ENCODE measurements around the gene ELAVL1.
"Not testable (repeated sequence)": the region's sequence is repeated elsewhere in the genome, so short reads cannot be mapped to it uniquely, and the experiment has no call there.

ELAVL1 gene

DNA sequence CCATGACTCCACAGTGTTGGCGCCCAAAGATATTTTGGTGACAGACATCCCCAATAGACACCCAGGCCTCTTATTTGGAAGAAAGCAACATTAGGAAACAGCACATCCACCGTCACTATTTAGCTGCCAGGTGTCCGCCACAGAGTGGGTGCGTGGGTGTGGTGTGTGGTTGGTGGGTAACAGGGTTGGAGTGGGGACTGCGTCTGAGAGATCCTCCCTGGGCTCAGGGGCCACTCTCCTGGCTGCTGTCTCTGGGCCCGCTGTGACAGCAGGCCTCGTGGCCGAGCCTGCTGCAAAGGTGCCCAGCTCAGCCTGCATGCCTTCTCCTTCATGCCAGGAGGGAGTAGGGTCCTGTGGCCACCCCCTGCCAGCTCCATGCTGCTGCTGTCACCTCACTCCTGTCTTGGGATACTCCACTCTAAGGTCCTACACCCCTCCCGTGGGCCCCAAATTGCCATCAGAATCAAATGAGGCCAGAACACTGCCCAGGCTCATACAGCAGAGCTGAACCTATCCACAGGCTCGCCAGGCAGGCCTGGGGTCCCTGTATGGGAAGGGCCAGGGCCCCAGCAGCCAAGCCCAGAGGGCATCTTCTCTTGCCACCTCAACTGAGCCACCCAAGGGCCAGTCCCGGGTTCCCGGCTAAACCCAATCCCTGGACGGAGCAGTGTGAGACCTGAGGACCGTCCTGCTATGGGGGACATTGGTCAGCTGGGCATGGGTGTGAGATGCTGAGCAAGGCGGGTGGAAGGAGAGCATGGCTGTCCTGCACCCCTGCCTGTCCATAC lies 37.2 kb downstream of the ELAVL1 start:
- no peak for DNase-seq

DNA sequence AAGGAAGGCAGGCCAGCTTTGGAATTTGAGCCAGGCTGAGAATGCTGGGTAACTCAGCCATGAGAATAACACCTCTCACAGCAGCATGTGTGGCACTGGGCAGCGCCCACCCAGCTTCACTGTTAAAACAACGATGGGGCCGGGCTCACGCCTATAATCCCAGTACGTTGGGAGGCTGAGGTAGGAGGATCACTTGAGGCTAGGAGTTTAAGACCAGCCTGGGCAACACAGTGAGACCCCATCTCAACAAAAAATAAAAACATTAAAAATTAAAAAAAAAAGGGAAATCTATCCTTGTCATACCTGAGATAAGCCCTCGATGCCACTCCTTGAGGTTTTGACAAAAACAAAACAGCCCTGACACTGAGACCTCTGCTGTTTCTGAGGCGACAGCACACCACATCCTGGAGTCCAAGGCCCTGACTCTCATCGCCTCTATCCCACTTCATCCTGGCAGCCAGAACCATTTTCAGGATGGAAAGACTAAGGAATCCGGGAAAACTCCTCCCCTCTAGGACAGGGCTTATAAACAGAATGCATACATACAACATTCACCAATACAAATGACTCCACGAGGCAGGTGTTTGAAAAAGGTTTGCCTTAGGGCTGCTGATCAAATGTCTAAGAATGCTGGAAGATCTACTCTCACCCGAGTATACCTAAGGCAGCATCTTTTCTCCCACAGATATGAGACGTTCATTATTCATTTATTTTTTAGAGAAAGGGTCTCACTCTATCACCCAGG lies 39.3 kb downstream of the ELAVL1 start:
- no peak for DNase-seq

GRCh38 chr19:7965259-7965841 lies 40.1 kb downstream of the ELAVL1 start:
- DNase-seq: no peak

DNA sequence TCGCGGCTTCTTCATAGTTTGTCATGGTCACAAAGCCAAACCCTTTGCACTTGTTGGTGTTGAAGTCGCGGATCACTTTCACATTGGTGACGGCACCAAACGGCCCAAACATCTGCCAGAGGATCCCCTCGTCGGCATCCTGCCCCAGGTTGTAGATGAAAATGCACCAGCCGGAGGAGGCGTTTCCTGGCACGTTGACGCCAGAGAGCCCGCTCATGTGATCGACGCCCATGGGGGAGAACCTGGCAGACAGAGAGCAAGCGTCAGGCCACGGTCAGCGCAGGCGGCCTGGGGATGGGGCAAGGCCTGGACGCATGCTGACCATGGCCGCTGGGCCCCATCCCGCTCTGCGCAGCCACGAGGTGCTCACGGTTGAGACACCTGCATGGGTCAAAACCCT lies 41.9 kb downstream of the ELAVL1 start:
- DNase-seq: no peak

DNA sequence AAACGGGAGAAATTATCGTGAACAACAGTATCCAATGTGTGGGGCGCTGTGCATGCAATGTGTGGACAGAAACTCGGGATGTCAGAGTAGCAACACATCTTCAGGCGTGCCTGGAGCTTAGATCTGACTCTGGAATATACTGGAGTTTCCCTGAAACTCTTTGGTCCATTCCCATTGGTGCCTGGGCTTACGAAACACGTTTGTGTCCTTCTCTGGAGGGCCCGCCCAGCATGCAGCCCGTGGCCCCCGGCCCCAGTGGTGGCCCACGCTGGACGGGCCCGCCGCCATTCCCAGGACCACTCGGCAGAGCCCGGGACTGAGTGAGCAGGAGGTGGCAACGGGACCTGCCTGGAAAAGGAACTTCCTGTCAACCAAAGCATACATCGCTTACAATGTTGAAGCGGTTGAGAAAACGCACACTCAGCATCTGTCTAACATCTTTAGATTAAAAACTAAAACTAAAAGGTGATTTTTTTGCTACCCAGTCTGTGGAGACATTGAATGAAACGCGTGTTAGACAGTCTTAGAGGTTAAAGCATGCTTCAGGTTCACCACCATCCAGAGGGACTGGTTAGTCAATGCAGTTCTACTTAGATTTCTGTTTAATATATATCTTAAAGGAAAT lies 42.7 kb downstream of the ELAVL1 start:
- DNase-seq: no peak

DNA sequence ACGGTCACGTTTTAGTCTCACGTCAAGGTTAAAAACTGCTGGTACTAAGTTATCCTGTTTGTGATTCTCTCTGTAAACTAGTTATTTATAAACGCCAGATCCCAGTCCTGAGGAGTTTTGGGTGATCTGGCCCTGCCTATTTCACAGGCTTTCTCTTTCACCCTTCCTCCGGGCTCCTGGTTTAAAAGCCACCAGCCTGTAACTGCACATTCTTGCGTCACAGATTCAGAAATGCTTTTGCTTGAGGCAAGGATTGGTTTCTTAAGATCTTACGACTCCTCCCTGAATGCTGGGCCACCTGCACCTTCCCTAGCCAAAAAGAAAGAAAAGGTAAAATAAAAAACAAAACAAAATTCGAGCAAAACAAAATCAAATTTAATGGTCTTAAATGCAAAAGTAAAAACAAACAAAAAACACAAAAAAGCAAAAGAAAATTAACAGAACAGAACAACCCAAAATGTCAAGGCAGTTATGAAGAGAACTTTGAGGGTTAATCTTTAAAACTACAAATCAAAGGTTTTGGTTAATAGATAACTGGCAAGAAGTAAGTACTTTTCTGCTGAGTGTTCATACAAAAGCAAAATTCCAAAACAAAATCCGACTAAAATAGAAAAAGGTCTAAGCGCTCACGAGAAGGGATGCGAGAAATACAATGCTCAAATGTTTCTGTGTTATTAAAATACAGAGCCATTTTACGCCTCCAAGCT lies 43.4 kb downstream of the ELAVL1 start:
- no peak for DNase-seq

GRCh38 chr19:7961082-7961481 lies 44.4 kb downstream of the ELAVL1 start:
- not testable (repeated sequence) for DNase-seq

GRCh38 chr19:7959211-7959610 lies 46.2 kb downstream of the ELAVL1 start:
- no peak for DNase-seq

GRCh38 chr19:7955696-7956095 lies 49.7 kb downstream of the ELAVL1 start:
- DNase-seq: no peak

GRCh38 chr19:7953576-7953975 lies 51.9 kb downstream of the ELAVL1 start:
- no peak for DNase-seq

- no peak for DNase-seq
Observed at GRCh38 chr19:7953060-7953459, 52.4 kb downstream of the ELAVL1 start.

- no peak for DNase-seq
Observed at GRCh38 chr19:7947939-7948338, 57.5 kb downstream of the ELAVL1 start.

GRCh38 chr19:7944177-7944761 lies 61.2 kb downstream of the ELAVL1 start:
- peak; percentile 28 for DNase-seq

- DNase-seq: peak; percentile 99
Observed at GRCh38 chr19:7943444-7944176, 61.8 kb downstream of the ELAVL1 start, which contains the start of gene TIMM44. TSS of gene TIMM44 (minus strand) at chr19:7943666. CDS start at chr19:7943651, 15 bp downstream.

- DNase-seq: no peak
Observed at GRCh38 chr19:7942981-7943443, 62.4 kb downstream of the ELAVL1 start.

GRCh38 chr19:7941895-7942596 lies 63.4 kb downstream of the ELAVL1 start:
- DNase-seq: no peak

DNA sequence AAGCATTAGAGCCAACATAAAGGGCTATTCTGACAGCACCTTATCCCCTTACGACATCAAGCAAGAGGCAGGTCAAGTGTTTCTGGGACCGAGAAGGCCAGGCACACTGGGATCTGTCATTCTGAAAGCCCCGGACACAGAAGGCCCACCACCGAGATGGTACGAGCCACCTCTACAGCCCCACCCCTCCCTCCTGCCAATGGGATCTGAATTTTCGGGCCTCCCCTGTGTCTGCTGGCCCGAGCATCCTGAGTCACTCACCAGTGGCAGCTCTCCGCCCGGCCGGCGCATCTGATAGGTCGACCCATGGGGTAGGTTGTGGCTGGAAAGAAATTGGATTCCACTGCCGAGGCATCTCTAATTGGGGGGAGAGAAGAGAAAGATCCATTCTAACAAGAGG lies 64.6 kb downstream of the ELAVL1 start:
- DNase-seq: no peak

DNA sequence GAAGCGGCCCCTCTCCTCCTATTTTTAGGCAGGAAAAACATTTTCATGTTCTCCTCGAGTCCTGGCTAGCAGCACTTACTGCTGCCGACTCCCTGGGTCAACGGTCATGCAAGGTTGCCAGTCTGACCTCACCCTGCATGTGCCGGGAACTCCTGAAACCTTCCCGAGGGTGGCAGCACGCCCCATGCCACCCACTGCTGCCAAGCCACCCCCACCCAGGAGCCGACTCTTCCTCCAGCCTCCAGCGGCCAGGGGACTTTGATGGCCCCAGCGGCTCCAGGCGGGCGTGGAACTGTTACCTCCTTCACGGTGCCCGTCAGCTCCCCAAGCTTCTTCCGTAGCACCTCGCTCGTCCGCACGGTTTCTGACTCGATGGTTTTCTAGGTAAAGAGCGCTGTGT lies 70.7 kb downstream of the ELAVL1 start:
- DNase-seq: no peak

DNA sequence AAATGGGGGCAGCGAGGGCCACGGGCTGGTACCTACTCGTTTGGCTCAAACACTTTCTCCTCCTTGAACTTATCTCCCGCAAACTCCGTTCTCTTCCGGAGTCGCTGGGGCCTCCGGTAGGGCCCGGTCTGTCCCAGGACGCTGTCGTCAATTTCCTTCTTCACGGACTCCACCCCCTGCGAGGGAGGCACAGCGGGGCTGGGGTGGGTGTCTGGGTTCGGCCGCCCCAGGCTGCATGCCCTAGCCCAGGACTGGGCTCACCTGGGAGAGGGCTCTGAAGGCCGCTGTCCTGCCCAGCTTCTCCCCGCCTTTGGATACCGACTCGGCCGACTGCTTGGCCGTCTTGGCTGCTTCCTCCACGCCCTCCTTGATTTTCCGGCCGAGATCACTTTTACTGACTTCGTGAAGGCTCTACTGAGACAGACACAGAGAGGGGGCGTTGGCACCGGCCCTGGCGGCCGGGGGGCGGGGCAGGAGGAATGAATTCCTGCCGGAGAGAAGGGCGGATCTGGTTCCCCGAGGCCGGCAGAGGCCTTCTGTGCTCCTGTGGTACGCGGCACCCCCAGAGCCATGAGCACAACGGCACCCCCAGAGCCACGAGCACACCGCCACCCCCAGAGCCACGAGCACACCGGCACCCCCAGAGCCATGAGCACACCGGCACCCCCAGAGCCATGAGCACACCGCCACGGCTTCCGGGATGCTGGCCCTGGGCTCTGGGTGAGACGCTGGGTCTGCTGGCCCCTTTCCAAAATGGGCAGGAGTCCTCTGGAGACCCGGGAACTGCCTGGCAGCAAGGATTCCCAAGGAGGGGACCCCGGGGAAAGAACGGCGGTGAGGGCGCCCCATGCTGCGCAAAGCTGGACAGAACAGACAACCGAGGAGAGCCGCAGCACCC lies 71.4 kb downstream of the ELAVL1 start:
- no peak for DNase-seq

DNA sequence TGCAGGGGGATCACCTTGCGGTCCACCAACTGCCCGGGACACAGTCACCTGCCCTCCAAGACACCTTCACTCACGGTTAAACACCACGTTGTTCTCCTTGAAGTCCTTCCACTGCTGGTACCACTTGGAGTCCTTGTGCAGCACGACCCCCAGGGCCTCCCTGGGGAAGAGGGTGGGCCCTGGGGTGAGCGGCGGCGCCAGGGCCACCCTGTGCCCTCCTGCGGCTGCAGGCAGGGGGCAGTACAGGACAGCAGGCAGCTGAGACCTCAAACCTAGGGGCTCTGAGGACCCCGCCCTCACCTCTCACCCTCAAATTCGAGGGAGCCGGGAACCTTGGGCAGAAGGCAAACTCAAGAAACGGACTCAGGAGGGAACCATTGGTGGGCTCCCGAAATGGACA lies 72.0 kb downstream of the ELAVL1 start:
- DNase-seq: no peak
